ENCODE data around the gene RHOB.
A peak's percentile ranks its signal among the peaks of the same experiment; 100 is the strongest.
"Not testable (repeated sequence)": the region's sequence is repeated elsewhere in the genome, so short reads cannot be mapped to it uniquely, and the experiment has no call there.

Gene RHOB

GRCh38 chr2:20451000-20451290 is 4.1 kb downstream of the RHOB start:
- no peaks in the 10 kb centered on the region for H3K9me3 Mint-ChIP-seq
- peaks cover 22% of the 10 kb centered on the region for H3K27me3 Mint-ChIP-seq
- peaks cover 19% of the 10 kb centered on the region for H3K4me1 Mint-ChIP-seq (ENCODE audit: low read depth)
- H3K27ac Mint-ChIP-seq, result no peak overlapping the region
- H3K36me3 Mint-ChIP-seq (ENCODE audit: low read depth), result peaks cover 3% of the 10 kb centered on the region
- no peak overlapping the region for H3K4me3 Mint-ChIP-seq

- Mint-ChIP-seq H3K27ac (no peak overlapping the region), H3K36me3 (ENCODE audit: low read depth) (peaks cover 3% of the 10 kb centered on the region), H3K4me1 (ENCODE audit: low read depth) (peaks cover 21% of the 10 kb centered on the region), H3K4me3 (no peak overlapping the region), H3K27me3 (peaks cover 22% of the 10 kb centered on the region), H3K9me3 (no peaks in the 10 kb centered on the region)
These were observed 4.5 kb downstream of the RHOB start for GRCh38 chr2:20451341-20451740.

- H3K9me3 Mint-ChIP-seq, result no peaks in the 10 kb centered on the region
- H3K4me3 Mint-ChIP-seq, result no peak overlapping the region
- H3K4me1 Mint-ChIP-seq (ENCODE audit: low read depth), result peaks cover 26% of the 10 kb centered on the region
- H3K27ac Mint-ChIP-seq, result no peak overlapping the region
- peaks cover 3% of the 10 kb centered on the region for H3K36me3 Mint-ChIP-seq (ENCODE audit: low read depth)
- H3K27me3 Mint-ChIP-seq, result peaks cover 22% of the 10 kb centered on the region
These were observed 5.1 kb downstream of the RHOB start for GRCh38 chr2:20451761-20452499.

- peaks cover 24% of the 10 kb centered on the region for H3K27me3 Mint-ChIP-seq
- peaks cover 3% of the 10 kb centered on the region for H3K36me3 Mint-ChIP-seq (ENCODE audit: low read depth)
- no peaks in the 10 kb centered on the region for H3K9me3 Mint-ChIP-seq
- H3K4me3 Mint-ChIP-seq, result no peak overlapping the region
- peaks cover 31% of the 10 kb centered on the region for H3K4me1 Mint-ChIP-seq (ENCODE audit: low read depth)
- H3K27ac Mint-ChIP-seq, result no peak overlapping the region
These were observed 5.7 kb downstream of the RHOB start for GRCh38 chr2:20452551-20452950.

GRCh38 chr2:20453087-20453486 is 6.2 kb downstream of the RHOB start:
- no peak overlapping the region for H3K4me3 Mint-ChIP-seq
- H3K27ac Mint-ChIP-seq, result no peak overlapping the region
- peaks cover 3% of the 10 kb centered on the region for H3K36me3 Mint-ChIP-seq (ENCODE audit: low read depth)
- H3K27me3 Mint-ChIP-seq, result peaks cover 29% of the 10 kb centered on the region
- peaks cover 32% of the 10 kb centered on the region for H3K4me1 Mint-ChIP-seq (ENCODE audit: low read depth)
- no peaks in the 10 kb centered on the region for H3K9me3 Mint-ChIP-seq

- no peak overlapping the region for H3K4me3 Mint-ChIP-seq
- no peak overlapping the region for H3K27ac Mint-ChIP-seq
- peaks cover 3% of the 10 kb centered on the region for H3K36me3 Mint-ChIP-seq (ENCODE audit: low read depth)
- peaks cover 27% of the 10 kb centered on the region for H3K4me1 Mint-ChIP-seq (ENCODE audit: low read depth)
- H3K27me3 Mint-ChIP-seq, result peaks cover 32% of the 10 kb centered on the region
- no peaks in the 10 kb centered on the region for H3K9me3 Mint-ChIP-seq
These were observed 7.4 kb downstream of the RHOB start for GRCh38 chr2:20454036-20454981.

GRCh38 chr2:20455076-20455587 is 8.3 kb downstream of the RHOB start:
- Mint-ChIP-seq H3K27ac (peak overlapping the region; percentile 89), H3K4me1 (ENCODE audit: low read depth) (peaks cover 24% of the 10 kb centered on the region), H3K4me3 (no peak overlapping the region), H3K27me3 (peaks cover 36% of the 10 kb centered on the region), H3K36me3 (ENCODE audit: low read depth) (no peaks in the 10 kb centered on the region), H3K9me3 (no peaks in the 10 kb centered on the region)

GRCh38 chr2:20456116-20456571 is 9.3 kb downstream of the RHOB start:
- H3K4me3 Mint-ChIP-seq, result no peak overlapping the region
- peaks cover 24% of the 10 kb centered on the region for H3K4me1 Mint-ChIP-seq (ENCODE audit: low read depth)
- no peaks in the 10 kb centered on the region for H3K9me3 Mint-ChIP-seq
- H3K36me3 Mint-ChIP-seq (ENCODE audit: low read depth), result no peaks in the 10 kb centered on the region
- H3K27ac Mint-ChIP-seq, result peak overlapping the region; percentile 87
- peaks cover 45% of the 10 kb centered on the region for H3K27me3 Mint-ChIP-seq

- peaks cover 52% of the 10 kb centered on the region for H3K27me3 Mint-ChIP-seq
- no peaks in the 10 kb centered on the region for H3K36me3 Mint-ChIP-seq (ENCODE audit: low read depth)
- peaks cover 24% of the 10 kb centered on the region for H3K4me1 Mint-ChIP-seq (ENCODE audit: low read depth)
- H3K4me3 Mint-ChIP-seq, result peak overlapping the region; percentile 36
- H3K9me3 Mint-ChIP-seq, result no peaks in the 10 kb centered on the region
- H3K27ac Mint-ChIP-seq, result peak overlapping the region; percentile 87
These were observed 10.0 kb downstream of the RHOB start for GRCh38 chr2:20456636-20457426.

GRCh38 chr2:20457661-20458630 is 11.1 kb downstream of the RHOB start:
- H3K36me3 Mint-ChIP-seq (ENCODE audit: low read depth), result no peaks in the 10 kb centered on the region
- H3K27ac Mint-ChIP-seq, result peak overlapping the region; percentile 87
- peaks cover 53% of the 10 kb centered on the region for H3K27me3 Mint-ChIP-seq
- peaks cover 24% of the 10 kb centered on the region for H3K4me1 Mint-ChIP-seq (ENCODE audit: low read depth)
- H3K9me3 Mint-ChIP-seq, result no peaks in the 10 kb centered on the region
- no peak overlapping the region for H3K4me3 Mint-ChIP-seq

GRCh38 chr2:20458737-20459484 is 12.0 kb downstream of the RHOB start:
- H3K9me3 Mint-ChIP-seq; H3K36me3 Mint-ChIP-seq (ENCODE audit: low read depth); H3K27ac Mint-ChIP-seq; H3K4me3 Mint-ChIP-seq: not testable (repeated sequence)
- Mint-ChIP-seq H3K4me1 (ENCODE audit: low read depth) (peaks cover 24% of the 10 kb centered on the region), H3K27me3 (peaks cover 53% of the 10 kb centered on the region)

- Mint-ChIP-seq H3K4me1 (ENCODE audit: low read depth) (no peaks in the 10 kb centered on the region), H3K27me3 (peaks cover 17% of the 10 kb centered on the region), H3K9me3 (no peaks in the 10 kb centered on the region), H3K36me3 (ENCODE audit: low read depth) (no peaks in the 10 kb centered on the region), H3K27ac (no peak overlapping the region), H3K4me3 (no peak overlapping the region)
These were observed 19.0 kb downstream of the RHOB start for GRCh38 chr2:20465716-20466394.
